IPS-20b (cell line): ENCODE measurements around the gene DLG2.

Source experiments
- H3K27ac ChIP-seq: one replicate; pipeline ENCODE4 v1.5.1; 2013; ENCODE audit warnings: low read length
- H3K27me3 ChIP-seq: 2 replicates; pipeline ENCODE4 v1.6.1; 2013; ENCODE audit warnings: mild to moderate bottlenecking, low read length, inconsistent platforms; ENCODE audit not compliant: insufficient read depth
- H3K36me3 ChIP-seq: 2 replicates; pipeline ENCODE4 v1.6.1; 2013; ENCODE audit warnings: low read depth, mild to moderate bottlenecking, inconsistent platforms, low read length, moderate library complexity; ENCODE audit not compliant: insufficient read depth
- H3K4me1 ChIP-seq: 2 replicates; pipeline ENCODE4 v1.6.1; 2013; ENCODE audit warnings: mild to moderate bottlenecking, control low read depth, inconsistent platforms, low read length, moderate library complexity; ENCODE audit not compliant: insufficient read depth
- H3K4me3 ChIP-seq: 2 replicates; pipeline ENCODE4 v1.5.1; 2013; ENCODE audit warnings: mild to moderate bottlenecking, low read length, inconsistent platforms
- H3K9ac ChIP-seq: 2 replicates; pipeline ENCODE4 v1.6.1; 2013; ENCODE audit warnings: low read depth, mild to moderate bottlenecking, inconsistent platforms, low read length, moderate library complexity
- H3K9me3 ChIP-seq: 2 replicates; pipeline ENCODE4 v1.6.1; 2013; ENCODE audit warnings: mild to moderate bottlenecking, low read depth, low read length, inconsistent platforms; ENCODE audit not compliant: insufficient read depth

Gene DLG2

DNA sequence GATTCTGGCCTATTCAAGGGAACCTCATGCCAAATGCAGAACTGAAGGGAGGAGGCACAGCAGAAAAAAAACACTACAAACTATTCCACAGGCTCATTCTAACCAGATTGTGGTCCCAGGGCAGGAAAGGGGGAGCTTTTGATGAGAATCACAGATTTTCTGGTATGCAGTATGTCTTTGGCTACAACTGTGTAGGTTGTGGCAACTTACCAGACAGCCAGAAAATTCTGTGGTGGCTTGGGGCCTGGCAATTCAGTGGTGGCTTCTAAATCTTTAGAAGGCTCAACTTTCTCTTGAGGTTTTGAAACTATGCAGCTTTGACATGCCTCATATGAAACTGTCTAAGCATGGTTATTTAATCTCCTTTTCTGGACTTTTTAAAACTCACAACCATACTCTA lies 1490.2 kb downstream of the DLG2 start:
- no peaks in the 10 kb centered on the region for H3K27me3 ChIP-seq
- no peak overlapping the region for H3K9ac ChIP-seq
- H3K4me3 ChIP-seq, result no peak overlapping the region
- H3K36me3 ChIP-seq, result no peaks in the 10 kb centered on the region
- H3K4me1 ChIP-seq, result peaks cover 11% of the 10 kb centered on the region; the same call in 1 of the 2 replicates
- no peaks in the 10 kb centered on the region for H3K9me3 ChIP-seq
- no peak overlapping the region for H3K27ac ChIP-seq

DNA sequence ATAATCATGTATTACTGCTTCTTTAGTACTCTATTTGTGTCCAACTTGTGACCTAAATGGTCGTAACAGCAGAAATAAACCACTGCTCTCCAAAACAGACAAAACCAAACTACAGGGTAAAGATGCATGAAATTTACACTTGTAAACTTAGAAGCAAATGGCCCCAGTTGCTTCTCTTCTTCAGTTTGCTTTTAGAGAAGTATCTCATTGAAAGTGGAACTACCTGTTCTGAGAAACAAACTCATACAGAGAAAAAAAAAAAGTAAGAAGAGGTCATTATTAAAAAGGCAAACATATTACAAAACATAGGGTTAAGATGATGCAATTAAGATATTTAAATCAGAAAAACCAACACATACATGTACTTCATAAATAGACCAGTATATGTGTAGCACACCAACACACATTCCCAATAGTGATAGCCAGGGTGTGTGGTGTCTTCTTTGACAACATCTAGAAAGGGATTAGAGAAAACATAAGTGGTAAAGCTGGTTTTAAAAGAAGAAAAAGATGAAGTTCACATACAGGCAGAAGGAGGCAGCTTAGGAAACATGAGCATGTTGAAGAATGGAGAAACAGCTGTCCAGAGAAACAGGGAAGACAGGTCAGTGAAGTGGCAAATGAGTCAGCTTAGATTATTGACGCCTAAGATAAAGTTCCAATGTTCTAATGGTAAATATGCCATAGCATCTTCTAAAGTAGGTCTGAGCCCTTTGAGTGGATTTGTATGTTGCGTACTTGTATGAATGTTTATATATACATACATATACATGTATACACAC lies 1496.3 kb downstream of the DLG2 start:
- no peaks in the 10 kb centered on the region for H3K36me3 ChIP-seq
- no peaks in the 10 kb centered on the region for H3K4me1 ChIP-seq
- no peaks in the 10 kb centered on the region for H3K27me3 ChIP-seq
- H3K9ac ChIP-seq, result no peak overlapping the region
- no peak overlapping the region for H3K4me3 ChIP-seq
- H3K27ac ChIP-seq, result no peak overlapping the region
- no peaks in the 10 kb centered on the region for H3K9me3 ChIP-seq

DNA sequence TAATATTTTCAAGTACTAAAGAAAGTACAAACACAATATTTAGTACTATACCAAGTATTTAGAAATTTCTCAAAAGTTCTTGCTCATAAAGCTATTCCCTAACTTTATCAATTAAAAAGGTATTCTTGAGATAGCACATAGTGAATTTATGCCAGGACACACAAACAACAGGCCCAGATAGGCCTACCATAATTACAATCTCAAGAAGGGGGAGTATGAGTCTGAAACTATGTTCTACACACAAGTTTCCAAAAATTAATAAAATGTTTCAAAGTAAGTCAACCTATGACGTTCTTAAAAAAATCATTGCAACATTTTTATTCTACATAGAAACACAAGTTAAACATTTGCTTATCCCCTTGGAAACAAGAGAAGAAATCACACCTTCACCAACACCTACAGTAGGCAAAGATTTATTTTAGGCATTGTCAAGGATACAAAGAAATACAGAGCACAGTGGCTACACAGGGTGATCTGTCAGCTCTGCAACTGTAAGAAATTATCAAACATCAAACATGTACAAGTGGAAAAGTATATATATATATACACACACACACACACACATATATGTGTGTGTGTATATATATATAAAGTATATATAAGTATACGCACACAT lies 1497.1 kb downstream of the DLG2 start:
- no peak overlapping the region for H3K9ac ChIP-seq
- H3K27me3 ChIP-seq, result no peaks in the 10 kb centered on the region
- H3K36me3 ChIP-seq, result no peaks in the 10 kb centered on the region
- no peaks in the 10 kb centered on the region for H3K9me3 ChIP-seq
- no peaks in the 10 kb centered on the region for H3K4me1 ChIP-seq
- no peak overlapping the region for H3K27ac ChIP-seq
- no peak overlapping the region for H3K4me3 ChIP-seq

DNA sequence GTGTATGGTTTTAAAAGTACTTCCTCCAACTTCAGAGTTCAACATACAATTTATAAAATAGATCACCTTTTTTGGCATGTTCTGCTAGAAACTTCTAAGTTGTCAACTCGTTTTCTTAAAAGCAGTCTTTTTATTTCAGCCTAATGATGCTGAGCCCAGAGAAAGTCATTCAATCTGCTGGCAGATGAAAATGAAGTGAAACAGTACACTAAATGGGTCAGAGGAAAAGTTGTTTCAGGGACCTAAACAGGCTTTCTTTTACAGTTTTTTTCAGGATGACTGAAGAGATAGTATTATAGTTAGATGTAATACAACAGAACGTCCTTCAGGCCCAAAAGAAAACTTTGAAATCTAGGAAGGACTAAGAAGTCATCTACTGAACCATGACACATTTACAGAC lies 1498.3 kb downstream of the DLG2 start:
- Histone ChIP-seq H3K36me3 (no peaks in the 10 kb centered on the region), H3K9me3 (no peaks in the 10 kb centered on the region), H3K27ac (no peak overlapping the region), H3K9ac (no peak overlapping the region), H3K4me1 (no peaks in the 10 kb centered on the region), H3K27me3 (no peaks in the 10 kb centered on the region), H3K4me3 (no peak overlapping the region)

DNA sequence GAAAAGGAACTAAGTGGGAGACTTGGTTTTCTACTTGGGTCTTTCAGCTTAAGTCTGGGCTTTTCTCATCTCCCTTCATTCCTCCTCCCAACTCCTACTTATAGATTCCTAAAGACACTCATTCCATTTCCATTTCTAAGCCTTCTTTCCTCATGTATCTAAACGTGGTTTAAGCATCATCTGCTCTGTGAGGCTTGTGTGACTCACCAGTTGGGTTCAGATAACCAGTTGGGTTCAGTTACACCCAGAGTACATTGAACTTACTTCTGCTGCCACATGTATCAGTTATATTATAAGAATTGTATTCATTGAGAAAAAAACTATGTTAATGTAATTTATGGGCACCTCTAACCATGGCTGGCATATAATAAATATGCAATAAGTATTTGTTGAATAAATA lies 1509.8 kb downstream of the DLG2 start:
- Histone ChIP-seq H3K4me3 (no peak overlapping the region), H3K27ac (no peak overlapping the region), H3K9ac (no peak overlapping the region), H3K36me3 (no peaks in the 10 kb centered on the region), H3K4me1 (no peaks in the 10 kb centered on the region), H3K27me3 (no peaks in the 10 kb centered on the region), H3K9me3 (no peaks in the 10 kb centered on the region)

DNA sequence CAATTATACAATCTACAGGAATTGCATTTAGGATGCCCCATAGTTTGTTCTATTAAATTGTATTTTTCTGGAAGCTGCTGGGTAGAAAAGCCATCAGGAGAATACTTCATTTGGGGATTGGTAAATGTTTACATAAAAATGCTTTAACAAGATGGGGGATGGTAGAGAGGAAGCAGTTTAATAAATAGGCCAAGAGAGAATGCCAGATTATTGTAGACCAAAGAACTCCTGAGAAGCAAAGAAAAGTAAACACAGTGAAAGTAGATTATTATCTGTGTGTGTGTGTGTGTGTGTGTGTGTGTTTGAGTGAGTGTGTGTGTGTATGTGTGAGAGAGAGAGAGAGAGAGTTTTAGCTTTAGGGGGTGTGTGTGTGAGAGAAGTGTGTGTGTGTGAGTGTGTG lies 1520.6 kb downstream of the DLG2 start:
- Histone ChIP-seq H3K27me3 (no peaks in the 10 kb centered on the region), H3K9me3 (no peaks in the 10 kb centered on the region), H3K4me1 (no peaks in the 10 kb centered on the region), H3K27ac (no peak overlapping the region), H3K9ac (no peak overlapping the region), H3K36me3 (no peaks in the 10 kb centered on the region), H3K4me3 (no peak overlapping the region)

DNA sequence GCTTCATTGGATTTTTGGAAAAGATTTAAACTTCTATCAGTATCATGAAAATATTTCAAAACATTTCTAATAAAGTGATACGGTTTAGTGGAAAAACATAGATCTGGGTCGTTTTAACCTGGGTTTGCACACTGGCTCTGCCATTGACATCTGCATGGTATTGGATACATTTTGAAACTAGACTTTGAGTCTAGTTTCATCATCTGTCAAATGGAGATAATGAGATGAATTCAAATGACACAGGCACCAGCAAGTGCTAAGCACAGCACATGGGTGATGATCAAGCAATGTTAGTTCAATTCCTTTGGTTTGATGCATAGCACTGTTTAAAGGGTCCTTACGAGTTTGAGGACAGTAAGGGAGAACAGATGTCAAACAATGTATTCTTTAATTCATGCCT lies 1522.0 kb downstream of the DLG2 start:
- Histone ChIP-seq H3K27me3 (no peaks in the 10 kb centered on the region), H3K4me1 (no peaks in the 10 kb centered on the region), H3K36me3 (no peaks in the 10 kb centered on the region), H3K9me3 (no peaks in the 10 kb centered on the region), H3K27ac (no peak overlapping the region), H3K9ac (no peak overlapping the region), H3K4me3 (no peak overlapping the region)

DNA sequence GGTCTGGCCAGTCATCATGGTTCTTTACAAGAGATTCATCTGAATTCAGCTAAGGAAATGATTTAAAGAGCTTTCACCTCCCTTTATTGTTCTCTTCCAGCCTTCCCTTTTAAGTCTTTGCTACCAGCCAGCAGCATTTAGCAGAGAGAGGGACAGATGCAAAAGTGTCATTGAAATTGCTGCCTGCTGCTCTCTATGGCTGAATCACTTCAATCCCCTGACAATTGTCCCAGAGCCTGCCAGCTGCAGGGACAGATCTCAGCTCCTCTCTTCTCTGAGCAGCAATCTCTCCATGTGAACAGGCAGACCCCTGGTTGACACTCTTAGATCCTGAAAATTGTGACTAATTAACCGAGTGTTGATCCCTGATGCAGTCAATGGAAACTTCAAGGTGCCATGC lies 1524.0 kb downstream of the DLG2 start:
- Histone ChIP-seq H3K27ac (no peak overlapping the region), H3K36me3 (no peaks in the 10 kb centered on the region), H3K4me3 (no peak overlapping the region), H3K27me3 (no peaks in the 10 kb centered on the region), H3K4me1 (no peaks in the 10 kb centered on the region), H3K9me3 (no peaks in the 10 kb centered on the region), H3K9ac (no peak overlapping the region)

DNA sequence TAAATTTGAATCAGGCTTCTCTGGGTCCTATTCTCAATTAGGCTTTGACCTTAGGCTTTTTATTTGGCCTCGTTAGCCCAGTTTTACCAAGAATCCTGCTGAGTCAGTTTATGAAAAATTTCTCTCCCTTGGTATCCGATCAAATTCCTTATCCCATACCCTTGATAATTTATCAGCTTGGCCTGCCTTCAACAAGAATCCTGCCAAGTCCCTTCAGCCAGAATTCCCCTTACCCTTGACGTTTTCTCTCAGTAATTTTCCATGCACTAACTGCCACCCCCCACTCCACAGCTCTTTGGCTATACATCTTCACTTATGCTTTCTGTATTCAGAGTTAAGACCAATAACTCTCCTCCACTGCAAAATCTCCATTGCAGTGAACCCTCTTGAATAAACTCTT lies 1530.0 kb downstream of the DLG2 start:
- H3K27ac ChIP-seq, result no peak overlapping the region
- H3K9ac ChIP-seq, result no peak overlapping the region
- no peaks in the 10 kb centered on the region for H3K27me3 ChIP-seq
- no peaks in the 10 kb centered on the region for H3K36me3 ChIP-seq
- H3K4me3 ChIP-seq, result no peak overlapping the region
- no peaks in the 10 kb centered on the region for H3K4me1 ChIP-seq
- H3K9me3 ChIP-seq, result no peaks in the 10 kb centered on the region

DNA sequence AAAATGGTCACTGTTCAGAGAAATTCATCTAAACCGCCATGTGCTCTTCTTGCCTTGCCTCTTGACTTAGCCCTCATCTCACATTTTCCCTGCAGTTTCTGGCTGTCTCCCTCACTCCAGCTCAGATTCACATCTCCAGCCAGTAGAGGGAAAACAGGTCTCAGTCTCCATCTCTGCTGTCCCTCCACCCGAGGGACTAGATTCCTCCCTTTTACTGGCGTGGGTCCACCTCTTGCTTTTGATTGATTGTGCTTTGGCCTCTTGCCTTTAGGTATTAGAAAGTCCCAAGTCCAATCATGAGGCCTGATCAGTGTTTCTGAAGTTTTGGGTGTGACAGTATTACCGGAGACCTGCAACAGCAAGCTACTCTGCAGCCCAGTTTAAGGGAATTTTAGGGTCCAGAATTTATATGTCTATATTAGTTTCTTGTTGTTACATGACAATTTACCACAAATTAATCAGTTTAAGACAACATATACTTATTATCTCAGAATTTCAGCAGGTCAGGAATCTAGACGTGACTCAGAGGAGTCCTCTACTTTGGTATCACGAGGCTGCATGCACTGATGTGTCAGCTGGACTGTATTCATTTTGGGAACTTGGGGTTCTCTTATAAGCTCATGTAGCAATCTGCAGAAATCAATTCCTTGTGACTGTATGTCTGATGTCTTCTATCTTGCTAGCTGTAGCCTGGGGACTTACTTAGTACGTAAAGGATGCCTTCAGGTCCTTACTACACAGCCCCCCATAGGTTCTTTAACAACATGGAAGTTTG lies 1535.7 kb downstream of the DLG2 start:
- Histone ChIP-seq H3K27ac (no peak overlapping the region), H3K4me1 (no peaks in the 10 kb centered on the region), H3K4me3 (no peak overlapping the region), H3K9ac (no peak overlapping the region), H3K27me3 (no peaks in the 10 kb centered on the region), H3K36me3 (no peaks in the 10 kb centered on the region), H3K9me3 (no peaks in the 10 kb centered on the region)

DNA sequence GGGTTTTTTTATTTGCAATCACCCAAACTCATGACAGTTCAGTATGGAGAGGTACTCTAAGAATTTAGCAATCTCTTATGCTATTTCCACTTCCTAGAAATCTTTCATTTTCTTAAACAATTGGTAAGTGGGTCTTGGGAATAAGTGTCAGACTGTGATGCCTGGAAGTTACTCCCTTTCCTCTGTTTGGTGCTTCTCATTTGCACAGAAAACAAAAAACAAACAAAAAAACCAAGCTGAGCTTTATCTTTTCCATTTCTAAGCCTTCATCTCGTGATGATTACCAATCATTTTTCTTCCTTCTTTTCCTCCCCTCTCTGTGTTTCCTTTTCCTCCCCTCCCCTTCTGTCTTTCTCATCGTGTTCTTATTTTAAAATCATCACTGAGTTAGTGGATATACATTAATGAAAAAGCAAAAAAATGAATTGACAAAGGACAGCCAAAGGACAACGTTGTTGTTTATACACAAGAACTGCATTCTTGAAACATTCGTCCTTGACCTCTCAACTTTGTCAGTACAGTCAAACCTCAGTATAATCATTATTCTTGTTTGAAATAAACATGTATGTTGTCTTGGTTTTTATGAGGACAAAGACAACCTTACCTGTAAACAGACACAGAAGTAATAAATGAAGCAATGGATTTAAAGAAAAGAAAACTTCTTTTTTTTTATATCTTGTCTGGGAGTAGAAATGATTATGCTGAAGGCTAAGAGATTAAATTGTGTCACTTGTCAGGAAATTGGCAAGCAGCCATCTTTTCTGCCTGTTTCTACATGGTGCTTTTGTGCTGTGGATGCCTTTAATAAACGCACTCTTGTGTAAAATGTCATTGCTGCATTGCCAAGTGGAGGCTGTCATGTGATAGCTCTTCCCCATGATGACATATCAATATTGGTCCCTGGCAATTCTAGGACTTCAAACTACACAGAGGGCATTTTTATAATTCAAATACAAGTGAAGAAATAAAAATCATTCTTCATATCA lies 1537.8 kb downstream of the DLG2 start:
- H3K9me3 ChIP-seq, result no peaks in the 10 kb centered on the region

More for the DNA sequence above, 1537.8 kb downstream of the DLG2 start:
- H3K4me3 ChIP-seq, result no peak overlapping the region
- H3K9ac ChIP-seq, result no peak overlapping the region
- no peaks in the 10 kb centered on the region for H3K4me1 ChIP-seq
- H3K36me3 ChIP-seq, result no peaks in the 10 kb centered on the region
- no peaks in the 10 kb centered on the region for H3K27me3 ChIP-seq
- no peak overlapping the region for H3K27ac ChIP-seq
